GM12878 (cell line): Measurements from ENCODE around the gene MGAT3. TPM values are rescaled to one million over a fixed set of nuclear protein-coding genes. Genes with fewer than 3 reads are reported as not detected.

ENCODE experiments used
- ATAC-seq: fragments of 200-7000 bp; cut with Tn5 transposase; 3 replicates; pipeline ENCODE4 v1.9.1; 2020; ENCODE audit warnings: mild to moderate bottlenecking, moderate library complexity
- BruUV-seq: library from RNA; stranded (reverse); fragments of 400-500 nt; replicated peaks from 2 replicates; lab custom pipeline; 2021; lab: Mats Ljungman, UMichigan
- CTCF ChIA-PET: fragments of 300-600 bp; sonication (Branson Sonifier 250); formaldehyde crosslinking; extraction: SDS; loops from one replicate; lab custom pipeline; 2021; ENCODE audit warnings: inconsistent platforms; lab: Yijun Ruan, JAX
- POLR2A ChIA-PET: fragments of 350-600 bp; formaldehyde crosslinking; extraction: SDS; loops from one replicate; lab custom pipeline; 2021; ENCODE audit warnings: inconsistent platforms; lab: Charles Lee
- RAD21 ChIA-PET: fragments of 300-600 bp; sonication (Branson Sonifier 250); formaldehyde crosslinking; loops from one replicate; lab custom pipeline; 2023; ENCODE audit warnings: antibody characterized with exemption; ENCODE audit not compliant: unreplicated experiment; lab: Charles Lee
- SMC1A ChIA-PET: fragments of 300-600 bp; sonication (Branson Sonifier 250); formaldehyde crosslinking; loops from one replicate; lab custom pipeline; 2023; ENCODE audit not compliant: unreplicated experiment, uncharacterized antibody; lab: Charles Lee
- DNase-seq: peaks from one replicate; pipeline ENCODE4 v3.0.0-alpha.2; 2011; ENCODE audit warnings: low read depth, low spot score
- FAIRE-seq: peaks from 3 replicates; lab custom pipeline; 2011; peaks lifted over from hg19 to GRCh38; lab: Jason Lieb, UNC
- H2AFZ ChIP-seq: 2 replicates; pipeline ENCODE4 v1.6.0; 2011; ENCODE audit warnings: low read depth, low read length, control low read depth; ENCODE audit not compliant: control insufficient read depth
- H3K27ac ChIP-seq: 2 replicates; pipeline ENCODE4 v1.5.1; 2011; ENCODE audit warnings: control low read depth; ENCODE audit not compliant: control insufficient read depth, insufficient read depth
- H3K27me3 ChIP-seq, 2 experiments: replicated peaks in 1 of 2; 2 replicates each; pipeline versions ENCODE4 v1.6.0 to v1.6.1; 2011; ENCODE audit warnings: low read length in 1 of 2; ENCODE audit not compliant: control insufficient read depth in 2 of 2, insufficient read depth in 2 of 2
- H3K36me3 ChIP-seq, 2 experiments: 2 replicates each; pipeline ENCODE4 v1.5.1; 2011; ENCODE audit warnings: low read length in 1 of 2; ENCODE audit not compliant: control insufficient read depth in 2 of 2, insufficient read depth in 2 of 2
- H3K4me1 ChIP-seq: 2 replicates; pipeline ENCODE4 v1.6.1; 2011; ENCODE audit warnings: mild to moderate bottlenecking, low read length, moderate library complexity, mixed read lengths; ENCODE audit not compliant: control insufficient read depth, insufficient read depth
- H3K4me2 ChIP-seq: 2 replicates; pipeline ENCODE4 v1.6.0; 2011; ENCODE audit warnings: control low read depth; ENCODE audit not compliant: control insufficient read depth, insufficient read depth
- H3K4me3 ChIP-seq: fragments of 200-600 bp; sonication (generic); 2 replicates; pipeline ENCODE4 v1.5.1; 2016
- H3K79me2 ChIP-seq: 2 replicates; pipeline ENCODE4 v1.6.0; 2011; ENCODE audit warnings: low read length; ENCODE audit not compliant: control insufficient read depth, insufficient read depth
- H3K9ac ChIP-seq: 2 replicates; pipeline ENCODE4 v1.8.0; 2011; ENCODE audit warnings: low read length, control low read depth, mixed read lengths; ENCODE audit not compliant: control insufficient read depth, insufficient read depth
- H3K9me3 ChIP-seq: replicated peaks from 3 replicates; pipeline ENCODE4 v1.5.1; 2011; ENCODE audit warnings: mild to moderate bottlenecking, low read length; ENCODE audit not compliant: control insufficient read depth, insufficient read depth
- H4K20me1 ChIP-seq: 2 replicates; pipeline ENCODE4 v1.6.0; 2011; ENCODE audit not compliant: control insufficient read depth, insufficient read depth
- ASH2L ChIP-seq: fragments of 300-600, 200-600 bp; sonication (generic); IDR thresholded peaks from 2 replicates; pipeline ENCODE4 v1.6.1; 2017; ENCODE audit warnings: low read depth, mild to moderate bottlenecking, borderline replicate concordance
- ATF7 ChIP-seq: fragments of 450-650 bp; IDR thresholded peaks from 2 replicates; pipeline ENCODE4 v1.6.1; 2016; ENCODE audit warnings: low read depth, mild to moderate bottlenecking
- BHLHE40 ChIP-seq, 2 experiments: fragments of 450-650 bp in 1 of 2; IDR thresholded peaks; 2 replicates each; pipeline ENCODE4 v1.6.1; 2011 to 2017; ENCODE audit warnings: low read depth in 2 of 2, borderline replicate concordance in 1 of 2, improper control_type of control experiment in 1 of 2, low read length in 1 of 2, mild to moderate bottlenecking in 1 of 2
- FOXK2 ChIP-seq: fragments of 450-650 bp; IDR thresholded peaks from 2 replicates; pipeline ENCODE4 v1.6.1; 2017; ENCODE audit warnings: mild to moderate bottlenecking, moderate library complexity
- RBBP5 ChIP-seq: fragments of 200-600 bp; sonication (generic); conservative IDR thresholded peaks from 2 replicates; pipeline ENCODE4 v1.6.1; 2016
- SPI1 ChIP-seq: IDR thresholded peaks from 2 replicates; pipeline ENCODE4 v1.6.1; 2011; ENCODE audit warnings: low read depth, mild to moderate bottlenecking, low read length, moderate library complexity, borderline replicate concordance; ENCODE audit not compliant: insufficient read depth
- TCF12 ChIP-seq: IDR thresholded peaks from 2 replicates; pipeline ENCODE4 v1.6.1; 2011; ENCODE audit warnings: low read depth, mild to moderate bottlenecking, low read length
- WGBS: methylation state at CpG from one replicate; pipeline ENCODE4 v1.1.6; 2016; ENCODE audit warnings: low lambda C conversion rate; ENCODE audit not compliant: insufficient replicate concordance, insufficient coverage; ENCODE audit errors: missing lambda C conversion rate; 5-methylcytosine and 5-hydroxymethylcytosine counted together
- in situ Hi-C: fragments of 300-500 bp; cut with MboI; formaldehyde crosslinking; loops from 9 replicates; pipeline ENCODE4 v1.14.3; 2018; ENCODE audit warnings: mixed read lengths
- intact Hi-C: fragments of 100-400 bp; cut with micrococcal nuclease; formaldehyde crosslinking; loops from one replicate; pipeline ENCODE4 v1.14.2; 2022; ENCODE audit not compliant: unreplicated experiment
- polyA plus RNA-seq, 11 experiments: library from polyadenylated mRNA; depleted of rRNA in 4 of 11; unstranded in 6 of 11; stranded (reverse) in 5 of 11; fragments of >200 nt; fragmentation: Nextera tagmentation in 4 of 11; fragmentation: Illumina TruSeq in 1 of 11; extraction: Ambion mirVana in 4 of 11; extraction: Trizol in 1 of 11; gene quantifications; 1 replicate in 1 of 11; 2 replicates in 10 of 11; pipeline versions ENCODE4 v1.2.1 to v1.2.3, GENCODE V29; 2011 to 2016; ENCODE audit warnings: inconsistent platforms in 2 of 11, missing spikeins in 2 of 11, low read depth in 1 of 11
- total RNA-seq, 4 experiments: library from RNA; depleted of rRNA in 3 of 4; stranded (reverse); fragments of >200 nt in 3 of 4; fragmentation: Illumina TruSeq in 1 of 4; extraction: Trizol in 1 of 4; gene quantifications; 2 replicates each; pipeline versions ENCODE4 v1.2.1 to v1.2.3, GENCODE V29; 2013 to 2021

Gene MGAT3
- total and polyA plus RNA-seq, 10 of the 15 experiments (the other 5 are each of a cell fraction or from before 2014, with no cell fraction given) = 0.32 to 40.2 (median 11.9) TPM

GRCh38 chr22:39502789-39503409, 46.1 kb downstream of the MGAT3 start:
- Histone ChIP-seq H3K9ac (peak overlapping the region; percentile 89), H3K27me3 (no peaks in the 10 kb centered on the region), H3K4me3 (peak overlapping the region; percentile 95), H2AFZ (peak overlapping the region; percentile 15; the same call in 1 of the 2 replicates), H4K20me1 (no peaks in the 10 kb centered on the region; the same call in 1 of the 2 replicates), H3K36me3 (peaks cover 13 to 29% of the 10 kb centered on the region in 2 experiments), H3K4me2 (peak overlapping the region; percentile 32), H3K27ac (peak overlapping the region; percentile 73), H3K4me1 (0 out of 2 replicates have a peak, but pooled peaks cover 5% of the 10 kb centered on the region), H3K9me3 (no peaks in the 10 kb centered on the region), H3K79me2 (peaks cover 50% of the 10 kb centered on the region)
- BruUV-seq = TSS peak; percentile 61
- DNase-seq (no peak), FAIRE-seq (peak; percentile 61), ATAC-seq (peak; percentile 36)
- RAD21 ChIA-PET = interaction anchor here (0.7 to 2.8 kb wide), 11 partner anchors 9 to 104 kb away, joined by 3 to 22 read pairs (median 4); partner anchors contain the start of genes ATF4 and TAB1
- no peak for TF ChIP-seq ASH2L
- under 1% methylated on average over 18 of the region's 18 CpGs for WGBS
- POLR2A ChIA-PET = interaction anchor here (1.1 to 2.0 kb wide), 3 partner anchors 21 to 27 kb away, joined by 3 to 7 read pairs (median 5); no protein-coding TSS in a partner anchor
- CTCF ChIA-PET = interaction anchor here (1.4 to 15.7 kb wide), 5 partner anchors 10 to 66 kb away, joined by 7 to 372 read pairs (median 14); partner anchors contain the start of genes ATF4 and RPS19BP1
- SMC1A ChIA-PET = interaction anchor here (0.6 to 1.9 kb wide), 7 partner anchors 12 to 104 kb away, joined by 3 to 9 read pairs (median 5); partner anchors contain the start of genes ATF4 and TAB1
- in situ Hi-C loops = loop anchor here (25.0 kb wide), 1 partner anchor 341 kb away; the partner anchor contains the start of gene CBX7
- intact Hi-C loops = loop anchor here (2.0 kb wide), 2 partner anchors 18 to 30 kb away; partner anchors contain the start of genes ATF4 and RPS19BP1

- no peaks in the 10 kb centered on the region; the same call in 1 of the 2 replicates for H4K20me1 ChIP-seq
- FAIRE-seq (peak; percentile 44), ATAC-seq (0 out of 3 replicates have a peak, but pooled peaks have one; percentile 12), DNase-seq (no peak)
- peaks cover 13 to 36% of the 10 kb centered on the region in 2 experiments for H3K36me3 ChIP-seq
- H3K27me3 ChIP-seq = no peaks in the 10 kb centered on the region
- ChIA-PET SMC1A (interaction anchor here (0.6 to 1.2 kb wide), 3 partner anchors 12 to 52 kb away, joined by 3 to 5 read pairs (median 3); partner anchors contain the start of gene ATF4), CTCF (interaction anchor here (0.7 to 15.7 kb wide), 4 partner anchors 11 to 67 kb away, joined by 3 to 372 read pairs (median 13); partner anchors contain the start of genes ATF4 and RPS19BP1), RAD21 (interaction anchor here (0.8 to 1.8 kb wide), 4 partner anchors 16 to 105 kb away, joined by 3 to 6 read pairs (median 5); partner anchors contain the start of genes ATF4 and TAB1), POLR2A (interaction anchor here (1.1 to 1.5 kb wide), 2 partner anchors 22 to 24 kb away, joined by 3 read pairs; no protein-coding TSS in a partner anchor)
- in situ Hi-C loops (loop anchor here (25.0 kb wide), 1 partner anchor 341 kb away; the partner anchor contains the start of gene CBX7), intact Hi-C loops (loop anchor here (2.0 kb wide), 2 partner anchors 17 to 29 kb away; partner anchors contain the start of genes ATF4 and RPS19BP1)
- BruUV-seq = no TSS peak
- no peak overlapping the region for H2AFZ ChIP-seq
- peaks cover 58% of the 10 kb centered on the region for H3K79me2 ChIP-seq
- H3K9me3 ChIP-seq = no peaks in the 10 kb centered on the region
- peak overlapping the region; percentile 95 for H3K4me3 ChIP-seq
- WGBS = 25% methylated on average over 6 of the region's 6 CpGs
- peak overlapping the region; percentile 32 for H3K4me2 ChIP-seq
- peak overlapping the region; percentile 73; the same call in 1 of the 2 replicates for H3K27ac ChIP-seq
- TF ChIP-seq BHLHE40 (IDR thresholded peaks at IDR 0.05; ENCODE audit: borderline replicate concordance in 1 of 2, low read depth in 2 of 2, low read length in 1 of 2) = no peak
- peak; percentile 48; the same call in 1 of the 2 replicates for TF ChIP-seq SPI1
- TF ChIP-seq FOXK2 = no peak
- no peak for TF ChIP-seq TCF12
- TF ChIP-seq ATF7 = no peak
- no peak for TF ChIP-seq RBBP5
- 0 out of 2 replicates have a peak, but pooled peaks cover 5% of the 10 kb centered on the region for H3K4me1 ChIP-seq
- peak overlapping the region; percentile 89 for H3K9ac ChIP-seq
These were observed 46.8 kb downstream of the MGAT3 start for GRCh38 chr22:39503630-39504029.
